BLaER1 treated with 17β-estradiol and CSF1 and Interleukin-3, amounts not matched to agents 10 nM and 100 nM (cell line): ENCODE results near the gene PHOSPHO1.
"Not testable (repeated sequence)": the region's sequence is repeated elsewhere in the genome, so short reads cannot be mapped to it uniquely, and the experiment has no call there.

ENCODE experiments used
- H3K27ac ChIP-seq, 11 experiments: shearing (Covaris generic); formaldehyde crosslinking; 2 replicates each; pipeline ENCODE4 v1.8.1; 2022
- H3K27me3 ChIP-seq, 11 experiments: shearing (Covaris generic); formaldehyde crosslinking; 2 replicates each; pipeline ENCODE4 v1.8.1; 2022
- H3K36me3 ChIP-seq, 11 experiments: shearing (Covaris generic); formaldehyde crosslinking; 2 replicates each; pipeline ENCODE4 v1.8.1; 2022
- H3K4me1 ChIP-seq, 10 experiments: shearing (Covaris generic); formaldehyde crosslinking; 2 replicates each; pipeline ENCODE4 v1.8.1; 2022
- H3K4me2 ChIP-seq, 11 experiments: shearing (Covaris generic); formaldehyde crosslinking; 2 replicates each; pipeline ENCODE4 v1.8.1; 2022
- H3K4me3 ChIP-seq, 10 experiments: shearing (Covaris generic); formaldehyde crosslinking; 2 replicates each; pipeline ENCODE4 v1.8.1; 2022
- H3K9ac ChIP-seq, 11 experiments: shearing (Covaris generic); formaldehyde crosslinking; 2 replicates each; pipeline ENCODE4 v1.8.1; 2022
- H3K9me3 ChIP-seq, 11 experiments: shearing (Covaris generic); formaldehyde crosslinking; replicated peaks in 1 of 11; 2 replicates each; pipeline ENCODE4 v1.8.1; 2022
- H4K20me1 ChIP-seq, 11 experiments: shearing (Covaris generic); formaldehyde crosslinking; 2 replicates each; pipeline ENCODE4 v1.8.1; 2022
- Cebpa-rat ChIP-seq, 11 experiments: shearing (Covaris generic); IDR thresholded peaks; 2 replicates each; pipeline ENCODE4 v1.8.1; 2022

The PHOSPHO1 gene

GRCh38 chr17:49180998-49181635 is 49.5 kb downstream of the PHOSPHO1 start:
- Histone ChIP-seq H3K4me2 (no peak overlapping the region), H3K9ac (no peak overlapping the region), H3K4me3 (no peak overlapping the region), H3K27ac (no peak overlapping the region), H3K9me3 (peaks cover 57 to 69% (median 61%) of the 10 kb centered on the region in 11 experiments), H3K27me3 (no peaks in the 10 kb centered on the region), H3K36me3 (peaks cover 0 to 9% (median 0%) of the 10 kb centered on the region in 11 experiments; a peak in 2 of 22 replicates), H3K4me1 (no peaks in the 10 kb centered on the region), H4K20me1 (no peaks in the 10 kb centered on the region)
- TF ChIP-seq Cebpa-rat (IDR thresholded peaks at IDR 0.05): no peak

GRCh38 chr17:49180303-49180702 is 50.3 kb downstream of the PHOSPHO1 start:
- Histone ChIP-seq H3K9me3 (peaks cover 57 to 69% (median 61%) of the 10 kb centered on the region in 11 experiments), H4K20me1 (no peaks in the 10 kb centered on the region), H3K4me2 (no peak overlapping the region), H3K27me3 (no peaks in the 10 kb centered on the region), H3K27ac (no peak overlapping the region), H3K4me1 (no peaks in the 10 kb centered on the region), H3K9ac (no peak overlapping the region), H3K36me3 (peaks cover 0 to 9% (median 0%) of the 10 kb centered on the region in 11 experiments; a peak in 2 of 22 replicates), H3K4me3 (no peak overlapping the region)
- no peak for TF ChIP-seq Cebpa-rat (IDR thresholded peaks at IDR 0.05)

GRCh38 chr17:49175978-49176377 is 54.6 kb downstream of the PHOSPHO1 start:
- H3K27me3 ChIP-seq, H3K4me2 ChIP-seq, H3K9ac ChIP-seq, H4K20me1 ChIP-seq, H3K4me1 ChIP-seq, H3K36me3 ChIP-seq, H3K27ac ChIP-seq: not testable (repeated sequence)
- Histone ChIP-seq H3K4me3 (peak overlapping the region in 2 of 10 experiments; percentile 10 to 22; a peak in 2 of 20 replicates), H3K9me3 (peaks cover 62 to 76% (median 69%) of the 10 kb centered on the region in 11 experiments)
